K562 (cell line): ENCODE results near the gene CARD14. TPM values are rescaled to one million over a fixed set of nuclear protein-coding genes. Genes with fewer than 3 reads are reported as not detected.
A peak's percentile ranks its signal among the peaks of the same experiment; 100 is the strongest.

Source experiments
- ATAC-seq: fragments of 200-7000 bp; cut with Tn5 transposase; 3 replicates; pipeline ENCODE4 v1.9.1; 2020; ENCODE audit warnings: moderate library complexity
- BruUV-seq: library from RNA; stranded (reverse); fragments of 400-500 nt; replicated peaks from 2 replicates; lab custom pipeline; 2021; lab: Mats Ljungman, UMichigan
- CTCF ChIA-PET: fragments of 300-600 bp; formaldehyde crosslinking; extraction: SDS; loops from one replicate; lab custom pipeline; 2021; ENCODE audit warnings: low intra/inter-chr PET ratio; lab: Yijun Ruan, JAX
- POLR2A ChIA-PET: fragments of 300-600, 350-650 bp; sonication (Branson Sonifier 250); formaldehyde crosslinking; extraction: SDS; loops from one replicate; lab custom pipeline; 2021; ENCODE audit warnings: antibody characterized with exemption, inconsistent platforms; lab: Yijun Ruan, JAX
- DNase-seq, 4 experiments: peaks; one replicate each; pipeline versions ENCODE4 v3.0.0 to v3.0.0-alpha.2; 2011 to 2018; ENCODE audit warnings: low spot score in 3 of 4, mixed read lengths in 3 of 4; ENCODE audit errors: extremely low read depth in 1 of 4
- FAIRE-seq: peaks from 2 replicates; lab custom pipeline; 2011; peaks lifted over from hg19 to GRCh38; lab: Jason Lieb, UNC
- H2AFZ ChIP-seq: 2 replicates; pipeline ENCODE4 v1.6.0; 2011; ENCODE audit warnings: low read depth, low read length, control low read depth, inconsistent platforms
- H3K27ac ChIP-seq: fragments of 200-600 bp; 3 replicates; pipeline ENCODE4 v1.8.0; 2011; ENCODE audit warnings: low read depth, mild to moderate bottlenecking, control low read depth, inconsistent platforms, low read length, moderate library complexity, mixed read lengths; ENCODE audit errors: extremely low read depth
- H3K27me3 ChIP-seq, 2 experiments: fragments of 300-600 bp in 1 of 2; 2 replicates in 1 of 2; 3 replicates in 1 of 2; pipeline versions ENCODE4 v1.6.0 to v1.8.0; 2011; ENCODE audit warnings: inconsistent platforms in 2 of 2, low read length in 2 of 2, mild to moderate bottlenecking in 1 of 2, mixed read lengths in 1 of 2, moderate library complexity in 1 of 2; ENCODE audit not compliant: control insufficient read depth in 2 of 2, insufficient read depth in 2 of 2
- H3K36me3 ChIP-seq: fragments of 300-600 bp; 3 replicates; pipeline ENCODE4 v1.8.0; 2011; ENCODE audit warnings: mild to moderate bottlenecking, low read length, inconsistent platforms; ENCODE audit not compliant: control insufficient read depth, insufficient read depth
- H3K4me1 ChIP-seq, 2 experiments: fragments of 200-600 bp in 1 of 2; replicated peaks in 1 of 2; 2 replicates in 1 of 2; 3 replicates in 1 of 2; pipeline versions ENCODE4 v1.5.1 to v1.8.0; 2011; ENCODE audit warnings: inconsistent platforms in 2 of 2, low read length in 2 of 2, mild to moderate bottlenecking in 1 of 2, mixed read lengths in 1 of 2, moderate library complexity in 1 of 2; ENCODE audit not compliant: control insufficient read depth in 2 of 2, insufficient read depth in 2 of 2
- H3K4me2 ChIP-seq: 2 replicates; pipeline ENCODE4 v1.6.1; 2011; ENCODE audit warnings: low read length, control low read depth, inconsistent platforms, mixed read lengths; ENCODE audit not compliant: insufficient read depth
- H3K4me3 ChIP-seq: fragments of 200-600 bp; sonication (generic), shearing (Covaris generic); 2 replicates; pipeline ENCODE4 v1.5.1; 2016; ENCODE audit warnings: control low read depth, inconsistent platforms
- H3K79me2 ChIP-seq: fragments of 200-600 bp; 3 replicates; pipeline ENCODE4 v1.8.0; 2011; ENCODE audit warnings: low read length, inconsistent platforms; ENCODE audit not compliant: control insufficient read depth, insufficient read depth
- H3K9ac ChIP-seq, 2 experiments: 2 replicates each; pipeline versions ENCODE4 v1.6.0 to v1.6.1; 2011; ENCODE audit warnings: low read depth in 2 of 2, low read length in 2 of 2, control low read depth in 1 of 2, inconsistent platforms in 1 of 2, mild to moderate bottlenecking in 1 of 2, mixed read lengths in 1 of 2; ENCODE audit not compliant: insufficient read depth in 1 of 2
- H3K9me1 ChIP-seq: one replicate; pipeline ENCODE4 v1.6.0; 2011; ENCODE audit warnings: inconsistent platforms, mild to moderate bottlenecking, low read length, moderate library complexity; ENCODE audit not compliant: control insufficient read depth, insufficient read depth
- H3K9me3 ChIP-seq: replicated peaks from 2 replicates; pipeline ENCODE4 v1.5.1; 2011; ENCODE audit warnings: low read depth, low read length, inconsistent platforms; ENCODE audit not compliant: control insufficient read depth, insufficient read depth
- H4K20me1 ChIP-seq: replicated peaks from 2 replicates; pipeline ENCODE4 v1.6.1; 2011; ENCODE audit warnings: low read length, inconsistent platforms, mixed read lengths; ENCODE audit not compliant: control insufficient read depth, insufficient read depth
- ESRRB ChIP-seq: fragments of 250-450 bp; sonication (Bioruptor Pico); IDR thresholded peaks from 2 replicates; pipeline ENCODE4 v1.5.0; 2020; ENCODE audit warnings: mild to moderate bottlenecking, moderate library complexity, borderline replicate concordance
- HDGF ChIP-seq: fragments of 450-650 bp; IDR thresholded peaks from 2 replicates; pipeline ENCODE4 v1.6.1; 2016
- LCOR ChIP-seq: sonication (generic); formaldehyde crosslinking; IDR thresholded peaks from 2 replicates; pipeline ENCODE4 v1.8.0; 2022; ENCODE audit warnings: mild to moderate bottlenecking, missing genetic modification reagents
- MCM2 ChIP-seq: fragments of 450-650 bp; IDR thresholded peaks from 2 replicates; pipeline ENCODE4 v1.6.1; 2017; ENCODE audit warnings: low read depth, mild to moderate bottlenecking
- OTX1 ChIP-seq: fragments of 450-650 bp; formaldehyde crosslinking; IDR thresholded peaks from 2 replicates; pipeline ENCODE4 v1.4.0; 2022; ENCODE audit warnings: mild to moderate bottlenecking
- ZNF408 ChIP-seq: fragments of 250-450 bp; sonication (Bioruptor Pico); IDR thresholded peaks from 2 replicates; pipeline ENCODE4 v1.4.0; 2020; ENCODE audit warnings: low read depth, mild to moderate bottlenecking, moderate library complexity
- WGBS: fragments of 100-300 bp; shearing (Covaris generic); methylation state at CpG from one replicate; pipeline ENCODE4 v1.1.6; 2016; ENCODE audit warnings: low coverage, mixed read lengths; ENCODE audit not compliant: insufficient coverage; ENCODE audit errors: missing lambda C conversion rate; 5-methylcytosine and 5-hydroxymethylcytosine counted together
- in situ Hi-C: fragments of 300-500 bp; cut with MboI; formaldehyde crosslinking; loops from 4 replicates; pipeline ENCODE4 v1.15.0; 2018; ENCODE audit warnings: inconsistent platforms, mixed read lengths
- intact Hi-C: fragments of 100-400 bp; cut with micrococcal nuclease; formaldehyde crosslinking; loops from 2 replicates; pipeline ENCODE4 v1.14.2; 2022
- polyA plus RNA-seq, 8 experiments: library from polyadenylated mRNA; depleted of rRNA in 4 of 8; stranded (reverse) in 5 of 8; unstranded in 3 of 8; fragments of >200 nt; fragmentation: Nextera tagmentation in 2 of 8; fragmentation: Illumina TruSeq in 1 of 8; extraction: Ambion mirVana in 2 of 8; extraction: Trizol in 1 of 8; gene quantifications; 2 replicates each; pipeline versions ENCODE4 v1.2.1 to v1.2.3, GENCODE V29; 2011 to 2014; ENCODE audit warnings: inconsistent platforms in 1 of 8, missing spikeins in 1 of 8
- total RNA-seq, 7 experiments: library from RNA; depleted of rRNA in 6 of 7; stranded (reverse); fragments of >200 nt in 6 of 7; fragmentation: Illumina TruSeq in 2 of 7; extraction: Trizol in 2 of 7; gene quantifications; 2 replicates each; pipeline versions ENCODE4 v1.2.1 to v1.2.3, GENCODE V29; 2011 to 2021; ENCODE audit warnings: low replicate concordance in 1 of 7
- TF ChIP-seq, protein P1 (sequence below), 2 experiments: fragments of 450-650 bp in 1 of 2; sonication (generic) in 1 of 2; formaldehyde crosslinking in 1 of 2; IDR thresholded peaks; 2 replicates each; pipeline versions ENCODE4 v1.7.1 to v1.9.0; 2016 to 2022; ENCODE audit warnings: inconsistent platforms in 1 of 2, mild to moderate bottlenecking in 1 of 2, missing genetic modification reagents in 1 of 2
- TF ChIP-seq, protein P2 (sequence below): fragments of 450-650 bp; IDR thresholded peaks from 2 replicates; pipeline ENCODE4 v1.6.1; 2018; ENCODE audit warnings: mild to moderate bottlenecking, low read depth; ENCODE audit not compliant: partially characterized antibody

CARD14 gene
- total and polyA plus RNA-seq, 9 of the 15 experiments (the other 6 are each of a cell fraction or from before 2014, with no cell fraction given), result not detected

DNA sequence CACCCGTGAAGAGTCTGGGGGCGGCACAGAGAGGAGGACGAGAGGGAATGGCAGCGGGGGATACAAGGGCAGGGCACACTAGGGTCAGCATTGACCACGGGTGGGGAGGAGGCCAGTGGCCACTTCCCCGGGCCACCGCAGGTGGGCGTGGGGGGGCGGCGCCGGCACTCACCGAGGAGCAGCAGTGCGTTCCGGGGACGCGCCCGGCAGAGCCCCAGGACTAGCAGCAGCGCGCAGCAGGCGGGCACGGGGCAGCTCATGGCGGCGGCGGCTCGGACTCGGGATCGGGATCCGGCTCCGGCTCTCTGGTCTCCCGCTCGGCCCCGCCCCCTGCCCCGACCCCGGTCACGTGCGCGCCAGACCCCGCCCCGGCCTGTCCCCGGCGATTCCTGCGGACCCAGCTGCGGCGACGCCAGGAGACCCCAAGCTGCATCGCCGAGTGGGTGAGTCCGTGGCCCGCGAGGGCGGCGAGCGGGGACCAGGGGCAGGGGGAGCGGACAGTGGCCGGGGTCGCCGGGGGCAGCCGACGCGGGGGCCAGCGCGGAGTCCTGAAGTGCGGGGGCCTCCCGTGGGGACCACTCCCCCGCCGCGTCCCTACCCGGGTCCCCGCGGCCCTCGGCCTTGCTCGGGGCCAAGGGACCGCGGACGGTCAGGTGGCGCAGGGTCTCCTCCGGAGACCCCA is 50.4 kb downstream of the CARD14 start, which contains the start of the genes SGSH and SLC26A11:
Gene SGSH, minus strand, starts transcription at position 280 of the 682 bp plus-strand sequence. Its CDS starts 20 bp downstream, at position 260.
Gene SLC26A11, plus strand, starts transcription at position 374 of the 682 bp plus-strand sequence. CDS start 1,134 bp downstream, outside the sequence.
- 0% methylated on average over 11 of the region's 77 CpGs for WGBS
- Histone ChIP-seq H4K20me1 (0 out of 2 replicates have a peak, but pooled peaks cover 7% of the 10 kb centered on the region), H3K9me1 (no peaks in the 10 kb centered on the region), H3K27me3 (no peaks in the 10 kb centered on the region), H3K4me3 (peak within 1 kb of the TSS; percentile 51), H2AFZ (peak within 1 kb of the TSS; percentile 83), H3K4me2 (peak within 1 kb of the TSS; percentile 87), H3K36me3 (peaks cover 17% of the 10 kb centered on the region; the same call in 1 of the 3 replicates), H3K79me2 (peaks cover 3% of the 10 kb centered on the region; the same call in 1 of the 3 replicates), H3K4me1 (peaks cover 9 to 46% of the 10 kb centered on the region in 2 experiments; a peak in 4 of 5 replicates), H3K9ac (peak within 1 kb of the TSS; percentile 75 to 96), H3K9me3 (no peaks in the 10 kb centered on the region), H3K27ac (peak within 1 kb of the TSS; percentile 51)
- no peak for FAIRE-seq
- BruUV-seq, result no TSS peak
- DNase-seq, result peak; percentile 72 to 97 (median 93)
- ChIA-PET CTCF (no interaction called here), POLR2A (interaction anchor here (1.8 kb wide), 1 partner anchor 8 kb away, joined by 9 read pairs; no protein-coding TSS in a partner anchor)
- in situ Hi-C loops (no loop called here), intact Hi-C loops (no loop called here)
- ATAC-seq, result peak; percentile 94
- TF ChIP-seq, protein P1, sequence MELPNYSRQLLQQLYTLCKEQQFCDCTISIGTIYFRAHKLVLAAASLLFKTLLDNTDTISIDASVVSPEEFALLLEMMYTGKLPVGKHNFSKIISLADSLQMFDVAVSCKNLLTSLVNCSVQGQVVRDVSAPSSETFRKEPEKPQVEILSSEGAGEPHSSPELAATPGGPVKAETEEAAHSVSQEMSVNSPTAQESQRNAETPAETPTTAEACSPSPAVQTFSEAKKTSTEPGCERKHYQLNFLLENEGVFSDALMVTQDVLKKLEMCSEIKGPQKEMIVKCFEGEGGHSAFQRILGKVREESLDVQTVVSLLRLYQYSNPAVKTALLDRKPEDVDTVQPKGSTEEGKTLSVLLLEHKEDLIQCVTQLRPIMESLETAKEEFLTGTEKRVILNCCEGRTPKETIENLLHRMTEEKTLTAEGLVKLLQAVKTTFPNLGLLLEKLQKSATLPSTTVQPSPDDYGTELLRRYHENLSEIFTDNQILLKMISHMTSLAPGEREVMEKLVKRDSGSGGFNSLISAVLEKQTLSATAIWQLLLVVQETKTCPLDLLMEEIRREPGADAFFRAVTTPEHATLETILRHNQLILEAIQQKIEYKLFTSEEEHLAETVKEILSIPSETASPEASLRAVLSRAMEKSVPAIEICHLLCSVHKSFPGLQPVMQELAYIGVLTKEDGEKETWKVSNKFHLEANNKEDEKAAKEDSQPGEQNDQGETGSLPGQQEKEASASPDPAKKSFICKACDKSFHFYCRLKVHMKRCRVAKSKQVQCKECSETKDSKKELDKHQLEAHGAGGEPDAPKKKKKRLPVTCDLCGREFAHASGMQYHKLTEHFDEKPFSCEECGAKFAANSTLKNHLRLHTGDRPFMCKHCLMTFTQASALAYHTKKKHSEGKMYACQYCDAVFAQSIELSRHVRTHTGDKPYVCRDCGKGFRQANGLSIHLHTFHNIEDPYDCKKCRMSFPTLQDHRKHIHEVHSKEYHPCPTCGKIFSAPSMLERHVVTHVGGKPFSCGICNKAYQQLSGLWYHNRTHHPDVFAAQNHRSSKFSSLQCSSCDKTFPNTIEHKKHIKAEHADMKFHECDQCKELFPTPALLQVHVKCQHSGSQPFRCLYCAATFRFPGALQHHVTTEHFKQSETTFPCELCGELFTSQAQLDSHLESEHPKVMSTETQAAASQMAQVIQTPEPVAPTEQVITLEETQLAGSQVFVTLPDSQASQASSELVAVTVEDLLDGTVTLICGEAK (IDR thresholded peaks at IDR 0.05), result 0 out of 2 replicates have a peak, but pooled peaks have one; percentile 60
- TF ChIP-seq, protein P1 (CRISPR knock-in tag; IDR thresholded peaks at IDR 0.05), result no peak
- TF ChIP-seq MCM2 (no peak), HDGF (no peak), ZNF408 (CRISPR knock-in tag) (no peak), OTX1 (CRISPR knock-in tag) (no peak), ESRRB (CRISPR knock-in tag) (no peak), LCOR (no peak)
- TF ChIP-seq, protein P2, sequence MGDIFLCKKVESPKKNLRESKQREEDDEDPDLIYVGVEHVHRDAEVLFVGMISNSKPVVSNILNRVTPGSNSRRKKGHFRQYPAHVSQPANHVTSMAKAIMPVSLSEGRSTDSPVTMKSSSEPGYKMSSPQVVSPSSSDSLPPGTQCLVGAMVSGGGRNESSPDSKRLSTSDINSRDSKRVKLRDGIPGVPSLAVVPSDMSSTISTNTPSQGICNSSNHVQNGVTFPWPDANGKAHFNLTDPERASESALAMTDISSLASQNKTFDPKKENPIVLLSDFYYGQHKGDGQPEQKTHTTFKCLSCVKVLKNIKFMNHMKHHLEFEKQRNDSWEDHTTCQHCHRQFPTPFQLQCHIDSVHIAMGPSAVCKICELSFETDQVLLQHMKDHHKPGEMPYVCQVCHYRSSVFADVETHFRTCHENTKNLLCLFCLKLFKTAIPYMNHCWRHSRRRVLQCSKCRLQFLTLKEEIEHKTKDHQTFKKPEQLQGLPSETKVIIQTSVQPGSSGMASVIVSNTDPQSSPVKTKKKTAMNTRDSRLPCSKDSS, result no peak
